Loucy (cell line): ENCODE measurements around the gene CRTC1.

Source experiments
- H2AFZ ChIP-seq: fragments of 200-600 bp; sonication (generic); 2 replicates; pipeline ENCODE4 v1.6.0; 2016; ENCODE audit warnings: antibody characterized with exemption, mild to moderate bottlenecking, low read length, moderate library complexity
- H3F3A ChIP-seq: fragments of 200-600 bp; 2 replicates; pipeline ENCODE4 v1.6.0; 2016; ENCODE audit warnings: antibody characterized with exemption, low read depth, mild to moderate bottlenecking
- H3K27me3 ChIP-seq: fragments of 200-600 bp; sonication (generic); 2 replicates; pipeline ENCODE4 v1.6.1; 2014; ENCODE audit warnings: low read length, mild to moderate bottlenecking; ENCODE audit not compliant: insufficient read depth, poor library complexity, severe bottlenecking
- H3K36me3 ChIP-seq: fragments of 200-600 bp; sonication (generic); 2 replicates; pipeline ENCODE4 v1.6.1; 2016; ENCODE audit warnings: low read length; ENCODE audit not compliant: insufficient read depth
- H3K4me1 ChIP-seq: fragments of 200-600 bp; sonication (generic); 2 replicates; pipeline ENCODE4 v1.5.1; 2014; ENCODE audit warnings: low read length, mild to moderate bottlenecking; ENCODE audit not compliant: insufficient read depth, poor library complexity, severe bottlenecking
- H3K4me2 ChIP-seq: fragments of 200-600 bp; sonication (generic); 2 replicates; pipeline ENCODE4 v1.6.0; 2014; ENCODE audit warnings: antibody characterized with exemption, low read length, low read depth, mild to moderate bottlenecking; ENCODE audit not compliant: poor library complexity, severe bottlenecking
- H3K4me3 ChIP-seq: fragments of 200-600 bp; sonication (generic); 2 replicates; pipeline ENCODE4 v1.5.1; 2014; ENCODE audit warnings: low read length, mild to moderate bottlenecking, mixed read lengths; ENCODE audit not compliant: poor library complexity, severe bottlenecking
- H3K79me2 ChIP-seq: fragments of 200-600 bp; sonication (generic); 2 replicates; pipeline ENCODE4 v1.6.1; 2014; ENCODE audit warnings: low read length; ENCODE audit not compliant: insufficient read depth
- H3K9ac ChIP-seq: fragments of 200-600 bp; sonication (generic); 2 replicates; pipeline ENCODE4 v1.6.0; 2014; ENCODE audit warnings: mild to moderate bottlenecking, low read depth, low read length, moderate library complexity; ENCODE audit not compliant: poor library complexity, severe bottlenecking
- H3K9me2 ChIP-seq: fragments of 200-600 bp; sonication (generic); replicated peaks from 2 replicates; pipeline ENCODE4 v1.6.1; 2016; ENCODE audit warnings: low read depth, low read length, mixed read lengths
- H3K9me3 ChIP-seq: fragments of 200-600 bp; sonication (generic); 2 replicates; pipeline ENCODE4 v1.6.1; 2014; ENCODE audit warnings: mild to moderate bottlenecking, antibody characterized with exemption, low read length, low read depth; ENCODE audit not compliant: insufficient read depth
- H4K20me1 ChIP-seq: fragments of 200-600 bp; sonication (generic); 2 replicates; pipeline ENCODE4 v1.6.0; 2014; ENCODE audit warnings: antibody characterized with exemption, low read length, mild to moderate bottlenecking; ENCODE audit not compliant: insufficient read depth, poor library complexity, severe bottlenecking
- EZH2phosphoT487 ChIP-seq: fragments of 200-600 bp; IDR thresholded peaks from 2 replicates; pipeline ENCODE4 v1.6.1; 2018; ENCODE audit warnings: antibody characterized with exemption, mild to moderate bottlenecking, moderate library complexity, borderline replicate concordance
- TF ChIP-seq, protein P1 (sequence below): fragments of 200-600 bp; sonication (generic); conservative IDR thresholded peaks from 2 replicates; pipeline ENCODE4 v1.5.1; 2014; ENCODE audit warnings: mild to moderate bottlenecking, antibody characterized with exemption, low read length

Gene CRTC1

DNA sequence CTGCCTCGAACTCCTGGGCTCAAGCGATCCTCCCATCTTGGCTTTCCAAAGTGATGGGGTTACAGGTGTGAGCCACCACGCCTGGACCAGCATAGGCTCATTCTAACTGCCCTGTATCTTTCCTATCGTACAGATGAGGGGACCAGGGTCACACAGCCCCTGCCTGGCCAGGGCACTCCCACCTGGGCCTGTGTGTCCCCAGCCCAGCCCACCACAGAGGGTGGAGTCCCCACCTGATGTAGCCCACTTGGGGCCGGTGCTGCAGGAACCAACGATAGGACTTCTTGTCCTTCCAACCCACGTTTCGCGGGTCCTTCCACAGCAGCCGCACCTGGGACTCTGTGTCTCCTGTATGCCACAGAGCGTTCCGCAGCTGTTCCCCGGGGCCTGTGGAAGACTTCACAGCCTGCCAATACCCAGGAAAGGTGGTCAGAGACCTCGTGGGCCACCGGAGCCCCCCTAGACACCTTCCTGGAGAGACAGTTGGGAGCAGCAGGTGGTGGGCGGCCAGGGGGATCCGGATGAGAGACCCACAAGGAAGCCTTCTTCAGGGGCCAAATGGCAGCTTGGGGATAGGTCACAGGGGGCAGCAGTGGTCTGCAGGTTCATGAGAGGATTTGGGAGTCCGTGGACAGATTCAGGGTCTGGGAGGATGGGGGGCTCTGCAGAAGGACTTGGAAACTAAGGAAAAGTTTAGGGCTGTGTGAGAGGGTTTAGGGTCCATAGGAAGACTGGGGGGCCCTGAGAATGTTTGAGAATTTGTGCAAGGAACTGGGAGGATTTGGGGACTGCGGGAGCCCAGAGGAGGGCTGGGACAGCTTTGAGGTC lies 100.7 kb downstream of the CRTC1 start:
- H3K9ac ChIP-seq, result no peak overlapping the region
- H3K36me3 ChIP-seq, result no peaks in the 10 kb centered on the region
- H3K27me3 ChIP-seq, result no peaks in the 10 kb centered on the region
- no peaks in the 10 kb centered on the region for H3K4me1 ChIP-seq
- no peaks in the 10 kb centered on the region for H3K79me2 ChIP-seq
- no peaks in the 10 kb centered on the region for H3F3A ChIP-seq
- H4K20me1 ChIP-seq, result no peaks in the 10 kb centered on the region
- H3K9me2 ChIP-seq, result no peaks in the 10 kb centered on the region
- H3K9me3 ChIP-seq, result no peaks in the 10 kb centered on the region
- TF ChIP-seq, protein P1, sequence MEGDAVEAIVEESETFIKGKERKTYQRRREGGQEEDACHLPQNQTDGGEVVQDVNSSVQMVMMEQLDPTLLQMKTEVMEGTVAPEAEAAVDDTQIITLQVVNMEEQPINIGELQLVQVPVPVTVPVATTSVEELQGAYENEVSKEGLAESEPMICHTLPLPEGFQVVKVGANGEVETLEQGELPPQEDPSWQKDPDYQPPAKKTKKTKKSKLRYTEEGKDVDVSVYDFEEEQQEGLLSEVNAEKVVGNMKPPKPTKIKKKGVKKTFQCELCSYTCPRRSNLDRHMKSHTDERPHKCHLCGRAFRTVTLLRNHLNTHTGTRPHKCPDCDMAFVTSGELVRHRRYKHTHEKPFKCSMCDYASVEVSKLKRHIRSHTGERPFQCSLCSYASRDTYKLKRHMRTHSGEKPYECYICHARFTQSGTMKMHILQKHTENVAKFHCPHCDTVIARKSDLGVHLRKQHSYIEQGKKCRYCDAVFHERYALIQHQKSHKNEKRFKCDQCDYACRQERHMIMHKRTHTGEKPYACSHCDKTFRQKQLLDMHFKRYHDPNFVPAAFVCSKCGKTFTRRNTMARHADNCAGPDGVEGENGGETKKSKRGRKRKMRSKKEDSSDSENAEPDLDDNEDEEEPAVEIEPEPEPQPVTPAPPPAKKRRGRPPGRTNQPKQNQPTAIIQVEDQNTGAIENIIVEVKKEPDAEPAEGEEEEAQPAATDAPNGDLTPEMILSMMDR, result no peak
- no peak for TF ChIP-seq EZH2phosphoT487
- H3K4me3 ChIP-seq, result no peak overlapping the region
- H2AFZ ChIP-seq, result no peak overlapping the region
- H3K4me2 ChIP-seq, result no peak overlapping the region

DNA sequence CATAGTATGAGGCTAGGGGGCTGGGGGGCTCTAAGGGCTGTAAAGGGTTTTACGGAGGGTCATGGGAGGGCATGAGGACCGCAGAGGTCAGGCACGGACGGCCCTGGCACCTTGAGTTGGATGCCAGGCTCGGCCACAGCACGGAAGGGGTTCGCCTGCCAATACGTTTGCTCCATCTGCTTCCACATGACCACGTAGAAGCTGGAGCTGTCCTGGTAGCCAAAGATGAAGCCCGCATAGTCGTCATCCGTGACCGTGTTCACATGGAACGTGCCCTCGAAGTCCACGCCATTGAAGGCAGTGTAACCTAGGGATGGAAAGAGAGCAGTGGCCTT lies 101.3 kb downstream of the CRTC1 start:
- no peaks in the 10 kb centered on the region for H3K4me1 ChIP-seq
- H3F3A ChIP-seq, result no peaks in the 10 kb centered on the region
- no peak overlapping the region for H3K4me3 ChIP-seq
- H3K27me3 ChIP-seq, result no peaks in the 10 kb centered on the region
- no peaks in the 10 kb centered on the region for H3K79me2 ChIP-seq
- no peaks in the 10 kb centered on the region for H4K20me1 ChIP-seq
- H3K4me2 ChIP-seq, result no peak overlapping the region
- H3K9me2 ChIP-seq, result no peaks in the 10 kb centered on the region
- no peaks in the 10 kb centered on the region for H3K36me3 ChIP-seq
- H3K9ac ChIP-seq, result no peak overlapping the region
- H2AFZ ChIP-seq, result no peak overlapping the region
- no peak for TF ChIP-seq EZH2phosphoT487
- TF ChIP-seq, protein P1, result no peak
- no peaks in the 10 kb centered on the region for H3K9me3 ChIP-seq

DNA sequence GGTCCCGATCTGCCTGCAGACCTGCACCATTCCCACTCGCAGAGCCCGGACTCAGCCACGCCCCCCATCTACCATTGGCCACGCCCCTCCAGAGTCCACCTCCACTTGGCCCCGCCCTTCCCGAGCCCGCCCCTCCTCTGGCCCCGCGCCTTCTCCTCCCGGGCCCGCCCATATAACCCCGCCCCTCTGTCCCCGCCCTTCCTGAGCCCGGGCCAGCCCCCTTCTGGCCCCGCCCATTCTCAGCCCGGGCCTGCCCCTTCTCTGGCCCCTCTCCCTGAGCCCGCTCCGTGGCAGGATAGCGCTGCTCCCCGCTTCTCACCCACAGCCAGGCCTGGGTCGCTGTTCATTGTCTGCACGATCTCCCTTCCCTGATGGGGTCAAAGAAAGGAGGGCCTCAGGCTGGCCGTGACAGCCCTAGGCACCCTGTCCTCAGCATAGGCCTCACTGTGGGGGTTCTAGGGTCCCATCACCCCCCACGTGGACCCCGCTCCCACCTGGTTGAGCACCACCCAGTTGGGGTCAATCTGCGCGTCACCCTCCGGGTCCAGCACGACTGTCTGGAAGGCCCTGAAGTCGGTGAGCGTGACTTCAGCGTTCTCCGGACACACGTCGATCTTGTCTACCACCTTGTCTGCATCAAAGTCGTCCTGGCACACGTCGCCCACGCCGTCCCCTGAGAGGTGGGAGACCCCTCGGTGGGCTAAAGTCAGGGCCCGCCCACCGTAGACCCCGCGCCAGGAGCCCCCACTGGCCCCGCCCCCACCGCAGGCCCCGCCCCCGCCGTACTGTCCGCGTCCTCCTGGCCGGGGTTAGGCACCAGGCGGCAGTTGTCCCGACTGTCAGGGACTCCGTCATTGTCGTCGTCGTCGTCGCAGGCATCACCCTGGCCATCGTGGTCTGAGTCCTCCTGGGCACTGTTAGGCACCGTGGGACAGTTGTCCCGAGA lies 102.0 kb downstream of the CRTC1 start:
- Histone ChIP-seq H3K36me3 (no peaks in the 10 kb centered on the region), H3K9me3 (no peaks in the 10 kb centered on the region), H3F3A (no peaks in the 10 kb centered on the region), H2AFZ (no peak overlapping the region), H3K4me2 (no peak overlapping the region), H3K9me2 (no peaks in the 10 kb centered on the region), H4K20me1 (no peaks in the 10 kb centered on the region), H3K9ac (no peak overlapping the region), H3K27me3 (no peaks in the 10 kb centered on the region), H3K4me1 (no peaks in the 10 kb centered on the region), H3K79me2 (no peaks in the 10 kb centered on the region), H3K4me3 (no peak overlapping the region)
- TF ChIP-seq, protein P1, result no peak
- no peak for TF ChIP-seq EZH2phosphoT487
